Activated CD8-positive, alpha-beta memory T cell treated with anti-CD3 and anti-CD28 coated beads, Interleukin-2, amount 50 U/mL, for 24 hours (primary cell): ENCODE results near the gene CTNND1.
A peak's percentile ranks its signal among the peaks of the same experiment; 100 is the strongest.
"Not testable (repeated sequence)": the region's sequence is repeated elsewhere in the genome, so short reads cannot be mapped to it uniquely, and the experiment has no call there.

ENCODE experiments used
- DNase-seq: peaks from one replicate; pipeline ENCODE4 v3.0.0-alpha.2; 2020; ENCODE audit errors: extremely low read depth

CTNND1 gene

GRCh38 chr11:57791321-57792059 lies 29.9 kb downstream of the CTNND1 start:
- no peak for DNase-seq

DNA sequence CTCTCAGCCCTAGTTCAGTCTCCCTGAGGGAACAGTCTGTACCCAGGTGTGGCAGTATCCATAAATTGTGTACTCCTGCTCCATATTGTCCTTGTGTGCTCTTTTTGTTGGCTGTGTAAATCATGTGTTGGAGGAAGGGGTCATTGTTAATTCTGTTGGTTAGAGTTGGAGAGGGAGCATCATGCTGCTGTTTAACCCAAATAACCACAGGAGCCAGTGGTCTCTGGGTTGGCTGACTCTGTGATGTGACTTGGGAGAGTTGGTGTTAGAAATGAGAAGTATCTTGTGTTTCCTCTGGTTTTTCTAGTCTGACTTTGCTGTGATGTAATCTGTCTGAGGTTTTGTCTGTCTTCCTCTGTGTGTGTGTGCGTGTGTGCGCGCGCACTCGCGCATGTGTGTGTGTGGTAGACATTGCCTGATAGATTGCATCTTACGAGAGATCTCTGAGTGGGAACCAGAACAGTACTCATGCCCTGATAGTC lies 30.5 kb downstream of the CTNND1 start:
- peak; percentile 56 for DNase-seq

GRCh38 chr11:57792870-57793269 lies 31.3 kb downstream of the CTNND1 start:
- no peak for DNase-seq

GRCh38 chr11:57793351-57794115 lies 31.9 kb downstream of the CTNND1 start:
- no peak for DNase-seq

- no peak for DNase-seq
Observed at GRCh38 chr11:57798905-57799559, 37.4 kb downstream of the CTNND1 start.

DNA sequence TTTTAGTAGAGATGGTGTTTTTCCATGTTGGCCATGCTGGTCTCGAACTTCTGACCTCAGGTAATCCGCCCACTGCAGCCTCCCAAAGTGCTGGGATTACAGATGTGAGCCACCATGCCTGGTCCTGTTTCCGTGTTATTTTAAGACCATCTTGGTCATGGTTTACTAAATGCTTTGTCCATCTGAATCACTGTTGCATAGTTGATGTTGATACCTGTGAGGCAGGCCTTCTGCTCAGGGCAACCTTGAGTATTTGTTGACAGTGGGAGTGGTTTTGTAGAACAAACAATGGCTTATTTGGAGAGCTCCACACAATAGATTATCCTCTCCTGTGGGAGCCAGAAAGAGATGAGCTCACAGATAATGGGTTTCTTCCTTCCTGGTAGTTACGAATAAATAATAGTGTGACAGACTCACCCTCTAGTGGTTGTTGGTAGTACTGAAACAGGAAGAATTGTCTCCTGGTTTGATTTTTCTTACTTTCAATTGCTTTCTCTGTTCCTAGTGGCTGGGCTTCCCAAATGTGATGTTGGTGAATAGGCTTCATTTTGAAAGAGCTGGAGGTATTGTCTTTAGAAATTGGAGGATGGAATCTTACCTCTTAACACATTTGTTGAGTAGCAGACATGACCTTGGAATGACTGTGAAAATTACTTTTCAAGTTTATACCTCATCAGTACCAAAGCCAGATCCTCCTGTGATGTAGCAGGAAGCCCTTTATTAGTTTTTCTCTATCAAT lies 39.0 kb downstream of the CTNND1 start:
- no peak for DNase-seq

- no peak for DNase-seq
Observed at GRCh38 chr11:57801183-57801485, 39.5 kb downstream of the CTNND1 start.

GRCh38 chr11:57802411-57802810 lies 40.8 kb downstream of the CTNND1 start:
- DNase-seq, result no peak

DNA sequence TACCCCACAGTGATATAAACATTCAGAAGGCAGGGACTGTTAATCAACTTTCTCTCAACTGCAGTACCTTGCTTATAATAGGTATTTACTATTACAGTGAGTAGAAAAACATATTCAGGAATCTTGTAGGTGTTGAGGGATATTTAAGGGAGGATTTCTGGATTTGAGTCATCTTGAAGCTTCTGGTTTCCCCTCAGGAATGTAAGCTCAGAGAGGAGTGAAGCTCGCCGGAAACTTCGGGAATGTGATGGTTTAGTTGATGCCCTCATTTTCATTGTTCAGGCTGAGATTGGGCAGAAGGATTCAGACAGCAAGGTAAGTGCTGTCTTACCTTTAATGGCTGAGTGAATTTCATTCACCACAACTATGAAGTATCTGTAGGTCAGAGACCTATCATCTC lies 42.9 kb downstream of the CTNND1 start:
- no peak for DNase-seq

- DNase-seq, result no peak
Observed at GRCh38 chr11:57805780-57806179, 44.2 kb downstream of the CTNND1 start.

DNA sequence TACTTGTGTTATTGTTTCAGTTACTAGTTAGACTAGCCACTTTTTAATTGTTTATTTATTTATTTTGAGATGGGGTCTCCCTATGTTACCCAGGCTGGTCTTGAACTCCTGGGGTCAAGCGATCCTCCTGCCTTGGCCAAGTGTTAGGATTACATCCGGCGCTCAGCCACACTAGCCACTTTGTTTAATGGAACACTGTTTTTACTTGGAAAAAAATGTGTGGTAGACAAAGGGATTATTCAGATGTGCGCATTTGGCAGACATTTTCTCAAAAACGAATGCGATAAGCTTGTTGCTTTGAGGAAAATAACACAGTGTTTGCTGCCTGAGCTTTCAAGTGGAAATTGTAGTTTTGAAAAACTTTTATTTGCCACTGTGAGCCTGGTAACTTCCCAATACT lies 51.0 kb downstream of the CTNND1 start:
- no peak for DNase-seq

DNA sequence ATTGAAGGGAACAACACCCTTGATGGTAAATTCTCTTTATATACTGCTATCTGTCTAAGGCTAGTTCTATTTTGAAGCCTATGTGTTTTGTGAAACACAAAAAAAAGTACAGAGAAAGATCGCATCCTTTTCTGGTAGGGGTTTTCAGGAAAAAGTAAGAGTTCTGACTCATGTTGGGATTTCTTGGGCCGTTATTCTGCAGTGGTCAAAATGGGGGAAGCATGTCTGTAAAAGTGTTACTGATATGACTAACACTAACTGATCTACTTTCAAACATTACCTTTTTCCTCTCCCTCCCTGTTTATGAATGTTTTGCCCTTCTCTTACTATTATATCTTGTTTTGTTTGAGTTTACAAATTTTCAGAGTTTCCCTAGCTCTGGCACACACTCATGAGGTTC lies 53.9 kb downstream of the CTNND1 start:
- no peak for DNase-seq

- DNase-seq, result no peak
Observed at GRCh38 chr11:57815877-57816276, 54.3 kb downstream of the CTNND1 start.

DNA sequence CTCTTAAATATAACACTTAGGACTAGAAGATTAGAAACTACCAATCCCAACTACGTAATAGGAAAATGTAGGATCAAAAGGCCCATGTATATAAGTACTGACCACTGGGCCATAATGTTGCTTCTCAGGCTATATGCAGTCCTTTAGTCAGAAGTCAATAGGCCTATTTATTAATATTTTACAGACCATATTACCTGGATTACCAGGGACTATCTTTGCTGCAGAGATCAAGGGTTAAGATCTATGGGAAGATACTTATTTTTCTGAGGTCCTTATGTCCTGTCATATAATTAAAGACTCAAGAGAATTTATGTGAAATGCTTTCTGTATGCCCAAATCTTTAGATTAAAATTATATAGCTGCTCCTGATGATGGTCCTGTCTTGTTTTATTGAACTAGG lies 57.2 kb downstream of the CTNND1 start:
- no peak for DNase-seq

GRCh38 chr11:57819252-57819979 lies 57.8 kb downstream of the CTNND1 start:
- DNase-seq, result no peak

DNA sequence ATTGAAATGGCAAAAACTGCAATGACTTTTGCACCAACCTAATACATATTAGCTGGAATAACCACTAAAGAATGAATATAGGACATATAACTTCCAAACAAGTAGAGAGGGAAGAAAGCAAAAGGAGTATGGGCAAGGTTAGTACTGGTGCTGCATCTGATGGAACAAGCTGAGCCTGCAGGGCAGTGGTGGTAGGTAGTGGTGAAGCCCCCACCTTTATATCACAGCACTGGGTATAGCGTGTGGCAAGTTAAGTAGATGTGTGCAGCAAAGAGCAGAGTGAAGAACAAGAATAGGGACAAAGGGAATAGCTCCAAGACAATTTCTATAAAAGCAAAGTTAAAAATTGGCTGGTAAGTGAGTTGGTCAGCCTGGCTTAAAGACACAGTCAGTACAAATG lies 62.3 kb downstream of the CTNND1 start:
- DNase-seq, result no peak

DNA sequence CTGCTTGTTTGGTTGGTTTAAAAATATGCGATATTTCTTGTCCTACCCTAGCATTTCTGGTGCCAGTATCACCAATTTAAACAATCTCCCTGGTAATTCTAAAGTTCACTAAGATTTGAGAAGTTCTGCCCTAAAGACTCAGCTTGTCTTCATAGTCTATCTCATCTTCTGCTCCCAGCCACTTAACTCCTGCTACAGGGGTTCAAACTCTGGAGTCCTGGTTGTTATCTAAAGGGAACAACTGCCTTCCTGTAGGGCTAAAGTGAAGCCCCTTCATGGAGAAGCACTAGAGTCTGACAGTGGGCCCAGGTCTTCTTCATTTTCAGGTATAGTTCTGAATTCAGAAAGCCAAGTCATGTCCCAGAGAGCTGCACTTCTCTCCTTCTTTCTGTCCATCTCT lies 73.2 kb downstream of the CTNND1 start:
- DNase-seq, result no peak

GRCh38 chr11:57838609-57839008 lies 77.0 kb downstream of the CTNND1 start:
- DNase-seq, result not testable (repeated sequence)

DNA sequence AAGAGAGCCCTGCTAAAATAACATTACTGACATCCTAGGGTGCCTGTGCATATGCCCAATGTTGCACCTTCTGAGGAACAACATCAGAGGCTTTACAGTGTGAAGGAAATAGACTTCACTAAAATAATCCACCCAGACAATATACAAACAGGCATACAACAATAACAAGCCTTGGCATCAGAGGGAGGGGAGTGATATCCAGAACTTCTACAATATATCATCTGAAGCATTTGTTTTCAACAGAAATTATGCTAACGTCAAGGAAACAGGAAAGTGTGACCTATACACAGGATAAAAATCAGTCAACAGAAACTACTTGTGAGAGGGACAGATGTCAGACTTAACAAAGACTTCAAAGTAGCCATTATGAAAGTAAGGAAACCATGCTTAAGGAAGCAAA lies 81.3 kb downstream of the CTNND1 start:
- DNase-seq, result no peak

GRCh38 chr11:57867966-57868365 lies 106.4 kb downstream of the CTNND1 start:
- DNase-seq, result no peak

- DNase-seq, result no peak
Observed at GRCh38 chr11:57868491-57868890, 106.9 kb downstream of the CTNND1 start.
